Measurements from ENCODE around the gene INAFM2.

The INAFM2 gene

DNA sequence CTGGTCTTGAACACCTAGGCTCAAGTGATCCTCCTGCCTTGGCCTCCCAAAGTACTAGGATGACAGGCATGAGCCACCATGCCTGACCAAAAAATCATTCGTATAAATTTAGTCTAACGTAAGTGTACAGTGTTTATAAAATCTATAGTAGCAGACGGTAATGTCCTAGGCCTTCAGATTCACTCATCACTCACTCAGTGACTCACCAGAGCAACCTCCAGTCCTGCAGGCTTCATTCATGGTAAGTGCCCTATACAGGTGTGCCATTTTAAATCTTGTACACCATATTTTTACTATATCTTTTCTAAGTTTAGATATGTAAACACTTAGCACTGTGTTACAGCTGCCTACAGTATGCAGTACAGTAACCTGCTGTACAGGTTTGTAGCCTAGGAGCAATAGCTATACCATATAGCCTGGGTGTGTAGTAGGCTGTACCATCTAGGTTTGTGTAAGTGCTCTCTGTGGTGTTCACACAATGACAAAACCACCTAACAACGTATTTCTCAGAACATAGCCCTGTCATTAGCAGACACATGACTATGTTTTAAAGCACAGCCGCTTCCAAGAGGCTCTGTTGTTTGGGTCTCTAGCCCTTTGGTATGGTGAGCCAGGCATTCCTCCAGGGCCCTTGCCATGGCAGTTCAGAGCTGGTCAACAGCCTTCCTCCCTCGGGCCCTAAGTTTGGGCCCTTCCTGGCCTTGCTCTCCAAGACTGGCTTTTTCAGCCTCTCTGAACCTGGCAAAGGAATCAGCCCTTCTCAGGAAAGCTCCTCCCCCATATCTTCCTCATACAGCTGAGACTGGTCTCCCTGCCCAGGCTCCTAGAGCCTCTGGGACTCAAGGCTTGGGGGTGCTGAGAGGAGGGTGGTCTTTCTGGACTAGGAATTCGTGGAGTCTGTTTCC, 19.2 kb downstream of the INAFM2 start:
- peaks cover 10% of the 10 kb centered on the region; the same call in 1 of the 2 replicates for H3K4me1 ChIP-seq (ENCODE audit: control insufficient read depth, insufficient read depth, low read length)
- H3K9me3 ChIP-seq (ENCODE audit: control insufficient read depth, insufficient read depth, low read depth, low read length), result no peaks in the 10 kb centered on the region
- ChIA-PET CTCF (interaction anchor here (0.8 to 7.1 kb wide), 11 partner anchors 9 to 79 kb away, joined by 3 to 53 read pairs (median 6); partner anchors contain the start of genes DISP2 and KNSTRN), POLR2A (interaction anchor here (1.2 kb wide), 1 partner anchor 20 kb away, joined by 3 read pairs; no protein-coding TSS in a partner anchor)
- no peaks in the 10 kb centered on the region for H3K36me3 ChIP-seq (ENCODE audit: control insufficient read depth in 2 of 2, insufficient read depth in 1 of 2, low read length in 2 of 2)
- no peak overlapping the region for H3K27ac ChIP-seq (ENCODE audit: extremely low read depth, low read depth, low read length)
- no peak for TF ChIP-seq ZBTB8A (tag by site-specific recombination; IDR thresholded peaks at IDR 0.05)
- TF ChIP-seq, protein P1, sequence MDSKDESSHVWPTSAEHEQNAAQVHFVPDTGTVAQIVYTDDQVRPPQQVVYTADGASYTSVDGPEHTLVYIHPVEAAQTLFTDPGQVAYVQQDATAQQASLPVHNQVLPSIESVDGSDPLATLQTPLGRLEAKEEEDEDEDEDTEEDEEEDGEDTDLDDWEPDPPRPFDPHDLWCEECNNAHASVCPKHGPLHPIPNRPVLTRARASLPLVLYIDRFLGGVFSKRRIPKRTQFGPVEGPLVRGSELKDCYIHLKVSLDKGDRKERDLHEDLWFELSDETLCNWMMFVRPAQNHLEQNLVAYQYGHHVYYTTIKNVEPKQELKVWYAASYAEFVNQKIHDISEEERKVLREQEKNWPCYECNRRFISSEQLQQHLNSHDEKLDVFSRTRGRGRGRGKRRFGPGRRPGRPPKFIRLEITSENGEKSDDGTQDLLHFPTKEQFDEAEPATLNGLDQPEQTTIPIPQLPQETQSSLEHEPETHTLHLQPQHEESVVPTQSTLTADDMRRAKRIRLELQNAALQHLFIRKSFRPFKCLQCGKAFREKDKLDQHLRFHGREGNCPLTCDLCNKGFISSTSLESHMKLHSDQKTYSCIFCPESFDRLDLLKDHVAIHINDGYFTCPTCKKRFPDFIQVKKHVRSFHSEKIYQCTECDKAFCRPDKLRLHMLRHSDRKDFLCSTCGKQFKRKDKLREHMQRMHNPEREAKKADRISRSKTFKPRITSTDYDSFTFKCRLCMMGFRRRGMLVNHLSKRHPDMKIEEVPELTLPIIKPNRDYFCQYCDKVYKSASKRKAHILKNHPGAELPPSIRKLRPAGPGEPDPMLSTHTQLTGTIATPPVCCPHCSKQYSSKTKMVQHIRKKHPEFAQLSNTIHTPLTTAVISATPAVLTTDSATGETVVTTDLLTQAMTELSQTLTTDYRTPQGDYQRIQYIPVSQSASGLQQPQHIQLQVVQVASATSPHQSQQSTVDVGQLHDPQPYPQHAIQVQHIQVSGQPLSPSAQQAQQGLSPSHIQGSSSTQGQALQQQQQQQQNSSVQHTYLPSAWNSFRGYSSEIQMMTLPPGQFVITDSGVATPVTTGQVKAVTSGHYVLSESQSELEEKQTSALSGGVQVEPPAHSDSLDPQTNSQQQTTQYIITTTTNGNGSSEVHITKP (tag by site-specific recombination; IDR thresholded peaks at IDR 0.05), result peak; percentile 72
- H3K4me3 ChIP-seq (ENCODE audit: low read depth, low read length), result no peak overlapping the region

DNA sequence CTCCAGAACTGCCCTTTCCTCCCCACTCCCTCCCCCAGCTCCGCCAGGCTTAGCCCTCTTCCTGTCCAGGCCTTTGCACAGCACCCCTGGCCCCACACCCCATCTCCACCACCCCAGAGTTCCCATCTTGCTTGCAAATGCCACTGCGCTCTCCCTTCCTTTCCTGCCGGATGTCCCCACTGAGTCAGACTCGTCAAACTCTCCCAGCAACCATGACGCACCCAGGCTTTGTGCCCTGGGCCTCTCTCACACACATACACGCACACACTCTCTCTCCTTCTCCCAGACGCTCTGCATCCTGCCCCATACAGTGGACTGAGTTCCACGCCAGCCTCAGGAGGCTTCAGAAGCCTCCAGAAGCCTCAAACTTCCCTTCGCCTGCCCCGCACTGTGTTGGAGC, 20.0 kb downstream of the INAFM2 start:
- TF ChIP-seq, protein P2, sequence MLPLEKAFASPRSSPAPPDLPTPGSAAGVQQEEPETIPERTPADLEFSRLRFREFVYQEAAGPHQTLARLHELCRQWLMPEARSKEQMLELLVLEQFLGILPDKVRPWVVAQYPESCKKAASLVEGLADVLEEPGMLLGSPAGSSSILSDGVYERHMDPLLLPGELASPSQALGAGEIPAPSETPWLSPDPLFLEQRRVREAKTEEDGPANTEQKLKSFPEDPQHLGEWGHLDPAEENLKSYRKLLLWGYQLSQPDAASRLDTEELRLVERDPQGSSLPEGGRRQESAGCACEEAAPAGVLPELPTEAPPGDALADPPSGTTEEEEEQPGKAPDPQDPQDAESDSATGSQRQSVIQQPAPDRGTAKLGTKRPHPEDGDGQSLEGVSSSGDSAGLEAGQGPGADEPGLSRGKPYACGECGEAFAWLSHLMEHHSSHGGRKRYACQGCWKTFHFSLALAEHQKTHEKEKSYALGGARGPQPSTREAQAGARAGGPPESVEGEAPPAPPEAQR (tag by site-specific recombination; IDR thresholded peaks at IDR 0.05), result no peak
- TF ChIP-seq ZNF423 (tag by site-specific recombination; IDR thresholded peaks at IDR 0.05), result no peak
- no peak for TF ChIP-seq PRDM1 (tag by site-specific recombination; IDR thresholded peaks at IDR 0.05)
- POLR2A ChIA-PET, result interaction anchor here (1.5 kb wide), 1 partner anchor 78 kb away, joined by 6 read pairs; no protein-coding TSS in a partner anchor
- Histone ChIP-seq H3K36me3 (ENCODE audit: control insufficient read depth in 2 of 2, insufficient read depth in 1 of 2, low read length in 2 of 2) (no peaks in the 10 kb centered on the region), H3K9me3 (ENCODE audit: control insufficient read depth, insufficient read depth, low read depth, low read length) (no peaks in the 10 kb centered on the region), H3K27ac (ENCODE audit: extremely low read depth, low read depth, low read length) (no peak overlapping the region), H3K4me3 (ENCODE audit: low read depth, low read length) (no peak overlapping the region), H3K4me1 (ENCODE audit: control insufficient read depth, insufficient read depth, low read length) (peaks cover 10% of the 10 kb centered on the region; the same call in 1 of the 2 replicates)
- CTCF ChIA-PET, result interaction anchor here (0.8 to 2.9 kb wide), 14 partner anchors 10 to 316 kb away, joined by 3 to 17 read pairs (median 6); partner anchors contain the start of genes DISP2 and KNSTRN

DNA sequence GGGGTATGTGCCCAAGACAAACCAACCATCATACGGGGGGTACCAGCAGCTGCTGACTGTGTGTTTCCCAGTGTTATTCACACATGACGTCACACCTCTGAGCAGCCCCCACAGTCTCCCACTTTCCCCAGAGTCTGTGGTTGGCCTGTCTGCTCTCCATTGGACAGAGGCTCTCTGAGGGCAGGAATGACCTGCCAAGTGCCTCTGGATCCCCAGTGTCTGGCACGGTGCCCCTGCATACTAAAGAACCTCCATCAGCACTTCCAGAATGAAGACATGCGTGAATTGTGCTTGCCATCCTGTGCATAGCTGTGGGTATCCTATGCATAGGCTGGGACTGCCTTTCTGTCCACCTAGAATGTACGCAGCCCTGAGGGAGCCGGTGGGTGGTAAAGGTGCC, 20.7 kb downstream of the INAFM2 start:
- Histone ChIP-seq H3K27ac (ENCODE audit: extremely low read depth, low read depth, low read length) (no peak overlapping the region), H3K4me3 (ENCODE audit: low read depth, low read length) (no peak overlapping the region), H3K9me3 (ENCODE audit: control insufficient read depth, insufficient read depth, low read depth, low read length) (no peaks in the 10 kb centered on the region), H3K4me1 (ENCODE audit: control insufficient read depth, insufficient read depth, low read length) (peaks cover 10% of the 10 kb centered on the region; the same call in 1 of the 2 replicates), H3K36me3 (ENCODE audit: control insufficient read depth in 2 of 2, insufficient read depth in 1 of 2, low read length in 2 of 2) (no peaks in the 10 kb centered on the region)
- ChIA-PET POLR2A (interaction anchor here (1.5 kb wide), 1 partner anchor 78 kb away, joined by 6 read pairs; no protein-coding TSS in a partner anchor), CTCF (interaction anchor here (0.6 to 2.9 kb wide), 26 partner anchors 9 to 317 kb away, joined by 3 to 17 read pairs (median 5); partner anchors contain the start of genes DISP2, INAFM2 and KNSTRN)
- TF ChIP-seq ZNF670 (tag by site-specific recombination; IDR thresholded peaks at IDR 0.05; ENCODE audit: low read depth), result no peak
- TF ChIP-seq, protein P1 (tag by site-specific recombination; IDR thresholded peaks at IDR 0.05), result no peak
- no peak for TF ChIP-seq ZNF16 (tag by site-specific recombination; IDR thresholded peaks at IDR 0.05; ENCODE audit: low read depth)
- TF ChIP-seq ZNF350 (tag by site-specific recombination; IDR thresholded peaks at IDR 0.05), result no peak
- no peak for TF ChIP-seq ZNF544 (tag by site-specific recombination; IDR thresholded peaks at IDR 0.05)
- TF ChIP-seq ZSCAN16 (tag by site-specific recombination; IDR thresholded peaks at IDR 0.05), result no peak
- TF ChIP-seq, protein P3, sequence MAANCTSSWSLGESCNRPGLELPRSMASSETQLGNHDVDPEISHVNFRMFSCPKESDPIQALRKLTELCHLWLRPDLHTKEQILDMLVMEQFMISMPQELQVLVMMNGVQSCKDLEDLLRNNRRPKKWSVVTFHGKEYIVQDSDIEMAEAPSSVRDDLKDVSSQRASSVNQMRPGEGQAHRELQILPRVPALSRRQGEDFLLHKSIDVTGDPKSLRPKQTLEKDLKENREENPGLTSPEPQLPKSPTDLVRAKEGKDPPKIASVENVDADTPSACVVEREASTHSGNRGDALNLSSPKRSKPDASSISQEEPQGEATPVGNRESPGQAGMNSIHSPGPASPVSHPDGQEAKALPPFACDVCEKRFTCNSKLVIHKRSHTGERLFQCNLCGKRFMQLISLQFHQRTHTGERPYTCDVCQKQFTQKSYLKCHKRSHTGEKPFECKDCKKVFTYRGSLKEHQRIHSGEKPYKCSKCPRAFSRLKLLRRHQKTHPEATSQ (tag by site-specific recombination; IDR thresholded peaks at IDR 0.05), result no peak
- TF ChIP-seq ZNF10 (tag by site-specific recombination; IDR thresholded peaks at IDR 0.05), result no peak
- no peak for TF ChIP-seq HOXA7 (CRISPR knock-in tag; IDR thresholded peaks at IDR 0.05; ENCODE audit: borderline replicate concordance)
- no peak for TF ChIP-seq BCL11B (tag by site-specific recombination; IDR thresholded peaks at IDR 0.05; ENCODE audit: low read depth)
- TF ChIP-seq, protein P4, sequence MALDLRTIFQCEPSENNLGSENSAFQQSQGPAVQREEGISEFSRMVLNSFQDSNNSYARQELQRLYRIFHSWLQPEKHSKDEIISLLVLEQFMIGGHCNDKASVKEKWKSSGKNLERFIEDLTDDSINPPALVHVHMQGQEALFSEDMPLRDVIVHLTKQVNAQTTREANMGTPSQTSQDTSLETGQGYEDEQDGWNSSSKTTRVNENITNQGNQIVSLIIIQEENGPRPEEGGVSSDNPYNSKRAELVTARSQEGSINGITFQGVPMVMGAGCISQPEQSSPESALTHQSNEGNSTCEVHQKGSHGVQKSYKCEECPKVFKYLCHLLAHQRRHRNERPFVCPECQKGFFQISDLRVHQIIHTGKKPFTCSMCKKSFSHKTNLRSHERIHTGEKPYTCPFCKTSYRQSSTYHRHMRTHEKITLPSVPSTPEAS (tag by site-specific recombination; IDR thresholded peaks at IDR 0.05), result no peak
